ENCODE measurements around the gene VWA8.

GRCh38 chr13:41627425-41627824, 333.5 kb downstream of the VWA8 start:
- TF ChIP-seq CTCF (IDR thresholded peaks at IDR 0.05; ENCODE audit: low read depth, low read length), result no peak
- no peak for TF ChIP-seq EZH2phosphoT487 (IDR thresholded peaks at IDR 0.05; ENCODE audit: low read depth)

Measured in OCI-LY3 (cell line).